Tibial nerve (tissue), 4 donors: Measurements from ENCODE around the gene KCNN4. TPM values are rescaled to one million over a fixed set of nuclear protein-coding genes. Genes with fewer than 3 reads are reported as not detected.

Experiments
- DNase-seq, 2 donors: peaks; one replicate each; pipeline ENCODE4 v3.0.0-alpha.2; 2019; ENCODE audit warnings: low spot score in 2 of 2
- H3K27ac ChIP-seq, 4 donors: fragments of 200-600 bp; sonication (generic) in 3 of 4; one replicate each; pipeline ENCODE4 v1.5.1; 2017 to 2019; ENCODE audit warnings: mild to moderate bottlenecking in 1 of 4
- H3K27me3 ChIP-seq, 2 donors: fragments of 200-600 bp; sonication (generic) in 1 of 2; one replicate each; pipeline versions ENCODE4 v1.5.1 to v1.6.0; 2017 to 2019
- H3K36me3 ChIP-seq, 3 donors: fragments of 200-600 bp; sonication (generic); one replicate each; pipeline ENCODE4 v1.5.1; 2018 to 2019
- H3K4me1 ChIP-seq, 4 donors: fragments of 200-600 bp; sonication (generic) in 3 of 4; one replicate each; pipeline ENCODE4 v1.5.1; 2017 to 2019
- H3K4me3 ChIP-seq, 4 donors: fragments of 200-600 bp; sonication (generic) in 3 of 4; one replicate each; pipeline ENCODE4 v1.5.1; 2017 to 2019; ENCODE audit warnings: mild to moderate bottlenecking in 1 of 4, moderate library complexity in 1 of 4
- H3K9me3 ChIP-seq, 4 donors: fragments of 200-600 bp; sonication (generic) in 3 of 4; one replicate each; pipeline ENCODE4 v1.5.1; 2017 to 2019
- EP300 ChIP-seq, 2 donors: sonication (generic); formaldehyde crosslinking; IDR thresholded peaks; one replicate each; pipeline ENCODE4 v1.6.1; 2017; ENCODE audit warnings: antibody characterized with exemption in 2 of 2, mild to moderate bottlenecking in 1 of 2
- POLR2A ChIP-seq, 2 donors: fragments of 450-650 bp; IDR thresholded peaks; one replicate each; pipeline ENCODE4 v1.6.1; 2017; ENCODE audit warnings: antibody characterized with exemption in 2 of 2, mild to moderate bottlenecking in 2 of 2, moderate library complexity in 2 of 2
- WGBS, 2 donors: methylation state at CpG; one replicate each; pipeline ENCODE4 v1.1.5; 2018; 5-methylcytosine and 5-hydroxymethylcytosine counted together
- total RNA-seq, 4 donors: library from RNA; depleted of rRNA; stranded (reverse); fragments of >200 nt; gene quantifications; one replicate each; pipeline ENCODE4 v1.1.0, GENCODE V29; 2016
- TF ChIP-seq, protein P1 (sequence below), 5 experiments: fragments of 200-600 bp in 3 of 5; fragments of 450-650 bp in 2 of 5; sonication (generic) in 3 of 5; IDR thresholded peaks; one replicate each; pipeline ENCODE4 v1.5.1; 2016 to 2019; ENCODE audit warnings: antibody characterized with exemption in 5 of 5, mild to moderate bottlenecking in 3 of 5, moderate library complexity in 2 of 5

The KCNN4 gene
- total RNA-seq, 4 donors from 2014 or later = 4.6 to 18.3 (median 6.8) TPM

DNA sequence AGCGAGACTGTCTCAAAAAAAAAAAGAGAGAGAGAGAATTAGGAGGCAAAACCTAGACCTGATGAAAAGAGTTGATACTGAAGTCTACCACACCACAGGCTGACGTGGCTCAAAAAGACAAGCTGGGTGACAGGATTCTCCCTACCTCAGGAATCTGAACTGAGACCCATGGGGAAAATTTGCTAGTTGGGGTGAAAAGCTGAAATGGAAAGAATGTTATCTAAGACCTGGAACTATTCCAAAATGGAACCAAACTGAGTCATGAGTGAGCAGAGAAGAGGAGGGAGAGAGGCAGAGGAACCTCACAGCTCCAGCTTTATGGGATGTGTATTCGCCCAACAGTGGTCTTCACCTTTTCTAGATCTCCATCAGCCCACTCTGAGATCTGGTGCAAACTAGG, 37.7 kb downstream of the KCNN4 start:
- H3K4me3 ChIP-seq = no peak overlapping the region
- no peak for DNase-seq
- H3K27ac ChIP-seq = peak overlapping the region in 2 of 4 donors; percentile 12 to 43
- WGBS, 2 donors = 70 to 76% methylated on average over 3 of the region's 3 CpGs
- H3K9me3 ChIP-seq = no peaks in the 10 kb centered on the region
- TF ChIP-seq POLR2A (IDR thresholded peaks at IDR 0.05) (no peak), EP300 (IDR thresholded peaks at IDR 0.05) (no peak)
- TF ChIP-seq, protein P1, sequence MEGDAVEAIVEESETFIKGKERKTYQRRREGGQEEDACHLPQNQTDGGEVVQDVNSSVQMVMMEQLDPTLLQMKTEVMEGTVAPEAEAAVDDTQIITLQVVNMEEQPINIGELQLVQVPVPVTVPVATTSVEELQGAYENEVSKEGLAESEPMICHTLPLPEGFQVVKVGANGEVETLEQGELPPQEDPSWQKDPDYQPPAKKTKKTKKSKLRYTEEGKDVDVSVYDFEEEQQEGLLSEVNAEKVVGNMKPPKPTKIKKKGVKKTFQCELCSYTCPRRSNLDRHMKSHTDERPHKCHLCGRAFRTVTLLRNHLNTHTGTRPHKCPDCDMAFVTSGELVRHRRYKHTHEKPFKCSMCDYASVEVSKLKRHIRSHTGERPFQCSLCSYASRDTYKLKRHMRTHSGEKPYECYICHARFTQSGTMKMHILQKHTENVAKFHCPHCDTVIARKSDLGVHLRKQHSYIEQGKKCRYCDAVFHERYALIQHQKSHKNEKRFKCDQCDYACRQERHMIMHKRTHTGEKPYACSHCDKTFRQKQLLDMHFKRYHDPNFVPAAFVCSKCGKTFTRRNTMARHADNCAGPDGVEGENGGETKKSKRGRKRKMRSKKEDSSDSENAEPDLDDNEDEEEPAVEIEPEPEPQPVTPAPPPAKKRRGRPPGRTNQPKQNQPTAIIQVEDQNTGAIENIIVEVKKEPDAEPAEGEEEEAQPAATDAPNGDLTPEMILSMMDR (IDR thresholded peaks at IDR 0.05) = no peak
- no peaks in the 10 kb centered on the region for H3K27me3 ChIP-seq
- H3K36me3 ChIP-seq = peaks cover 2 to 97% (median 38%) of the 10 kb centered on the region in 3 donors
- peaks cover 0 to 31% (median 3%) of the 10 kb centered on the region in 4 donors for H3K4me1 ChIP-seq

DNA sequence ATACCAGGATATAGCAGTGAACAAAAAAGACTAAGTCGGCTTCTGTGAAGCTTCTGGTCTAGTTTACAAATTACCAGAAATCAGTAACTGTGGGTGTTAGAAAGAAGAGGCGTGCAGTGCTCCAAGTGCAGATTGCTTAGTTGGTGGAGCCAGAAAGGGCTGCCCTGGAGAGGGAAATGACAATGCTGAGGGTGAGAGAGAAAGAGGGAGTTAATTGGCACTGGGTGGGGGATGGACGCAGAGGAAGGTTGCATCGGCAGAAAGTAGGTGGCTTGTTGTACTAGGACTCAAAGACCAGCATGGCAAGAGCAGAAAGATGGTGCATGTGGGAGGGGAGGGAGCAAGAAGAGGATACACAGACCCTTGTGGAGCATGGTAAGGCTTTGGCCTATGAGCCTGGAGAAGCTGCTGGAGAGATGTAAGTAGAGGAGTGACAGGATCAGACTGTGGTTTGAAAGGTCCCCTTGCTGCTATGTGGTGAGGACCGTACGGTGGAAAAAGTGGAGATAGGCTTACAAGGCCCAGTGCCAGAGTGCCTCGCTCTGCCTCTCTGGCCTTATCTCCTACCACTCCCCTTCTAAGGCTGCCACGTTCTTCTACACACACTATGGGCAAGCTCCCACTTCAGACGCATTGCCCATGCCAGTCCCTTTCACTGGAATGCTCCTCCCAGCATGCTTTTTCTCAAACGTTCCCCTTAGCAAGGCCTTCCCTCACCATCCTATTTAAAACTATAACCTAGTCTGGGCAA, 39.5 kb downstream of the KCNN4 start:
- H3K36me3 ChIP-seq = peaks cover 0 to 97% (median 39%) of the 10 kb centered on the region in 3 donors

DNA sequence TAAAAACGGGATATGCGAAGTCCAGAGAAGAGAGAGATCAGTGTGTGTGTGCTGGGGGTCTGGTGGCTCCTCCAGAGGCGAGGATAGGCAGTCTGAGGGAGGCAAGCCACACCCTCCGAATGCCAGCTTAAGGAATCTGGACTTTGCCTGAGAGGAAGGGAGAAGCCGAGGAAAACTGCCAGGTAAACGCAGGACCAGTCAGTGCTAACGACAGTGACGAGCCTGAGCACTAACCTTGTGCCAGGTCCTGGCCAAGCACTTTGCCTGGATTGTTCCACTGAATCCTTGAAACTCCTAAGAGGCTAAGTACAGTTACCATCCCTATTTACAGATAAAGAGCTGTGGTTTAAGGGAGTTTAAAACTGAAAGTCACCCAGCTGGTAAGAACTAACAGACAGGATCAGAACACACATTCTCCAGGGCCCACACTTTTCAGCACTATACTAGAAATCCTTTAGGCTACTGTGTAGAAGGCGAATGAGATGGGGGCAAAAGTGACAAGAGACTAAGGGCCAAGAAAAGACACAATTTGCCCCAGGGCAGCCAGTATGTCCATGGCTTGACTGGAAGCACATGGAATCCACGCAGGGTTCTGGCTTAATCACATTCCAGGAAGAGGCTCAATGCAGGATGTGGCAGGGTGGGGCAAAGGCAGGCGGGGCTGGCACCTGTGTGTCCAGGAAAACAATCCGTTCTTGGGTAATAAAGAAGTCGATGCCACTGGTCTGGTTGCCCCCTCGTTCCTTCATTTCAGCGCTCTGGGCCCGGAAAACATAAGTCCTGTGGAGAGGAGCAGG, 41.1 kb downstream of the KCNN4 start:
- Histone ChIP-seq H3K36me3 (peaks cover 0 to 91% (median 35%) of the 10 kb centered on the region in 3 donors), H3K4me3 (no peak overlapping the region), H3K27me3 (no peaks in the 10 kb centered on the region), H3K27ac (peak overlapping the region in 2 of 4 donors; percentile 58 to 68), H3K4me1 (peaks cover 0 to 22% (median 3%) of the 10 kb centered on the region in 4 donors), H3K9me3 (no peaks in the 10 kb centered on the region)
- WGBS, 2 donors = 77 to 83% methylated on average over 16 of the region's 16 CpGs
- TF ChIP-seq, protein P1 (IDR thresholded peaks at IDR 0.05) = no peak
- TF ChIP-seq EP300 (IDR thresholded peaks at IDR 0.05) = no peak
- no peak for TF ChIP-seq POLR2A (IDR thresholded peaks at IDR 0.05)
- DNase-seq = no peak

More for the DNA sequence above, 39.5 kb downstream of the KCNN4 start:
- TF ChIP-seq POLR2A (IDR thresholded peaks at IDR 0.05) = no peak
- TF ChIP-seq, protein P1 (IDR thresholded peaks at IDR 0.05) = no peak
- TF ChIP-seq EP300 (IDR thresholded peaks at IDR 0.05) = no peak
- 84 to 89% methylated on average over 10 of the region's 10 CpGs for WGBS, 2 donors
- no peak overlapping the region for H3K4me3 ChIP-seq
- no peak for DNase-seq
- H3K27me3 ChIP-seq = no peaks in the 10 kb centered on the region
- peaks cover 0 to 31% (median 3%) of the 10 kb centered on the region in 4 donors for H3K4me1 ChIP-seq
- H3K27ac ChIP-seq = no peak overlapping the region
- H3K9me3 ChIP-seq = no peaks in the 10 kb centered on the region

DNA sequence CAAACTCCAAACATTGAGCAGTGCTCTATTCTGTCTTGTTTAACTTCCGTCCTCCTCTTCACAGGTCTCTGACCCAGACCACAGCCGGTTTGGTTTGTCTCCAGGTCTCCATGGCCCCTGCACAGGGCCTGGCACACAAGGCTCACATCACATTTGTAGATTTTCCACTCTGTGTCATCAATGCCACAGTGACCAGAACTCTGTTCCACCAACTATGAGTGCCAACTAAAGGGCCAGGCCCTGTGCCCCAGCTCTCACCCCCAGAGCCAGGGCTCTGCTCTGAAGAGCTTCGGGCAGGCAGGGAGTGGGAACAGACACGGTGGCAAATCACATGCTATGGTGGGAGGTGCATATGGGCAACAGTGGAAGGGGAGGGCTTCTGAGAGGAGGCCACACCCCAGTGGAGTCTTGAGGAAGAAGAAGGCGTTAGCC, 42.0 kb downstream of the KCNN4 start:
- Histone ChIP-seq H3K27ac (peak overlapping the region in 3 of 4 donors; percentile 17 to 68 (median 58)), H3K27me3 (no peaks in the 10 kb centered on the region), H3K36me3 (peaks cover 0 to 90% (median 30%) of the 10 kb centered on the region in 3 donors), H3K4me1 (peaks cover 0 to 17% (median 3%) of the 10 kb centered on the region in 4 donors), H3K4me3 (no peak overlapping the region), H3K9me3 (no peaks in the 10 kb centered on the region)
- WGBS, 2 donors = 41 to 47% methylated on average over 5 of the region's 5 CpGs
- DNase-seq = no peak
- TF ChIP-seq POLR2A (IDR thresholded peaks at IDR 0.05) = no peak
- TF ChIP-seq, protein P1 (IDR thresholded peaks at IDR 0.05) = no peak
- TF ChIP-seq EP300 (IDR thresholded peaks at IDR 0.05) = no peak
